Glutamatergic neuron (in vitro differentiated cells): ENCODE data around the gene ZBTB16. TPM values are rescaled to one million over a fixed set of nuclear protein-coding genes. Genes with fewer than 3 reads are reported as not detected.

Source experiments
- DNase-seq: peaks from one replicate; pipeline ENCODE4 v3.0.0; 2022
- H3K27ac Mint-ChIP-seq: one replicate; pipeline ENCODE4 v1.8.0; 2020; ENCODE audit warnings: mild to moderate bottlenecking, mixed read lengths, inconsistent platforms; ENCODE audit not compliant: unreplicated experiment
- H3K27me3 Mint-ChIP-seq: one replicate; pipeline ENCODE4 v1.8.0; 2020; ENCODE audit warnings: mild to moderate bottlenecking, moderate library complexity, mixed read lengths, inconsistent platforms; ENCODE audit not compliant: unreplicated experiment
- H3K36me3 Mint-ChIP-seq: one replicate; pipeline ENCODE4 v1.8.0; 2020; ENCODE audit warnings: mild to moderate bottlenecking, mixed read lengths, inconsistent platforms; ENCODE audit not compliant: unreplicated experiment
- H3K4me1 Mint-ChIP-seq: one replicate; pipeline ENCODE4 v1.8.0; 2020; ENCODE audit warnings: mild to moderate bottlenecking, low read depth, mixed read lengths, inconsistent platforms; ENCODE audit not compliant: unreplicated experiment
- H3K4me3 Mint-ChIP-seq: one replicate; pipeline ENCODE4 v1.8.0; 2020; ENCODE audit warnings: mild to moderate bottlenecking, mixed read lengths, inconsistent platforms; ENCODE audit not compliant: unreplicated experiment
- H3K9me3 Mint-ChIP-seq: one replicate; pipeline ENCODE4 v1.8.0; 2020; ENCODE audit warnings: mild to moderate bottlenecking, moderate library complexity, mixed read lengths, inconsistent platforms; ENCODE audit not compliant: unreplicated experiment
- CTCF ChIP-seq: fragments of 200-600 bp; sonication (generic); IDR thresholded peaks from one replicate; pipeline ENCODE4 v1.5.0; 2021; ENCODE audit not compliant: partially characterized antibody, unreplicated experiment
- total RNA-seq: library from RNA; stranded (reverse); fragmentation: NEBNext Ultra II Directional; extraction: Animal tissue kit (Norgen Biotek cat#: 25700); gene quantifications from one replicate; pipeline ENCODE4 v1.2.1, GENCODE V29; 2021; ENCODE audit not compliant: unreplicated experiment

The ZBTB16 gene
- total RNA-seq, 1 donor from 2014 or later, result 9.0 TPM

GRCh38 chr11:114125959-114126358, 66.4 kb downstream of the ZBTB16 start:
- peaks cover 19% of the 10 kb centered on the region for H3K36me3 Mint-ChIP-seq
- peaks cover 10% of the 10 kb centered on the region for H3K27me3 Mint-ChIP-seq
- H3K9me3 Mint-ChIP-seq, result peaks cover 3% of the 10 kb centered on the region
- no peak for DNase-seq
- H3K27ac Mint-ChIP-seq, result no peak overlapping the region
- H3K4me3 Mint-ChIP-seq, result no peak overlapping the region
- no peak for TF ChIP-seq CTCF
- peaks cover 19% of the 10 kb centered on the region for H3K4me1 Mint-ChIP-seq

GRCh38 chr11:114128399-114128798, 68.9 kb downstream of the ZBTB16 start:
- no peak overlapping the region for H3K4me3 Mint-ChIP-seq
- peaks cover 19% of the 10 kb centered on the region for H3K4me1 Mint-ChIP-seq
- no peak overlapping the region for H3K27ac Mint-ChIP-seq
- H3K27me3 Mint-ChIP-seq, result peaks cover 10% of the 10 kb centered on the region
- no peak for TF ChIP-seq CTCF
- peaks cover 3% of the 10 kb centered on the region for H3K9me3 Mint-ChIP-seq
- H3K36me3 Mint-ChIP-seq, result peaks cover 19% of the 10 kb centered on the region
- DNase-seq, result no peak

GRCh38 chr11:114129142-114129541, 69.6 kb downstream of the ZBTB16 start:
- H3K36me3 Mint-ChIP-seq, result peaks cover 19% of the 10 kb centered on the region
- no peak for DNase-seq
- H3K4me1 Mint-ChIP-seq, result peaks cover 19% of the 10 kb centered on the region
- no peak overlapping the region for H3K27ac Mint-ChIP-seq
- H3K4me3 Mint-ChIP-seq, result no peak overlapping the region
- TF ChIP-seq CTCF, result no peak
- H3K27me3 Mint-ChIP-seq, result peaks cover 10% of the 10 kb centered on the region
- H3K9me3 Mint-ChIP-seq, result peaks cover 3% of the 10 kb centered on the region

GRCh38 chr11:114129699-114130098, 70.2 kb downstream of the ZBTB16 start:
- Mint-ChIP-seq H3K4me1 (peaks cover 19% of the 10 kb centered on the region), H3K36me3 (peaks cover 19% of the 10 kb centered on the region), H3K27me3 (peaks cover 8% of the 10 kb centered on the region), H3K27ac (no peak overlapping the region), H3K9me3 (peaks cover 3% of the 10 kb centered on the region), H3K4me3 (no peak overlapping the region)
- no peak for TF ChIP-seq CTCF
- DNase-seq, result no peak

GRCh38 chr11:114130115-114130576, 70.6 kb downstream of the ZBTB16 start:
- TF ChIP-seq CTCF, result no peak
- DNase-seq, result no peak
- Mint-ChIP-seq H3K27me3 (peaks cover 8% of the 10 kb centered on the region), H3K4me3 (no peak overlapping the region), H3K9me3 (peaks cover 3% of the 10 kb centered on the region), H3K27ac (no peak overlapping the region), H3K36me3 (peaks cover 17% of the 10 kb centered on the region), H3K4me1 (peaks cover 19% of the 10 kb centered on the region)
